Choroid plexus epithelial cell (primary cell): ENCODE data around the gene CEP63.

Experiments used
- DNase-seq: peaks from one replicate; pipeline ENCODE4 v3.0.0-alpha.2; 2010; ENCODE audit warnings: low read depth
- H3K4me3 ChIP-seq: 2 replicates; pipeline ENCODE4 v1.5.1; 2011; ENCODE audit warnings: low read depth, mild to moderate bottlenecking, control low read depth, low read length, moderate library complexity
- CTCF ChIP-seq: conservative IDR thresholded peaks from 2 replicates; pipeline ENCODE4 v1.5.1; 2011; ENCODE audit warnings: low read depth, mild to moderate bottlenecking, control low read depth, inconsistent platforms, low read length, moderate library complexity

The CEP63 gene

DNA sequence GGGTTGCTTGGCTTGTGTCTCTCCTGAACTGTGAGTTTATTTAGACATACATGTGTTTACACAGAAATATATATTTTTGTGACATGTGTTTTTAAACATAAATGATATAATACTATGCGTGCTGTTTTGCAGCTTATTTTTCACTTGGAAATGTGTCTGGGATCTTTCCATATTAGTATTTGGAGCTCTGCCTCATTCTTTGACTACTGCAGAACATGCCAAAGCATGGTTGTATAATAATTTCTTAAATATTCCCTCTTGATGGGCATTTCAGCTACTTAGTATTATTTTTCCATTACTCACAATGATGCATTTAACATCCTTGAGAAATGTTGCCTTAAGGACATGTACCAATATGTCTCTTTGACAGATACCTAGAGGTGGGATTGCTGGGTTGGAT lies 19.5 kb upstream of the CEP63 start:
- no peak for DNase-seq
- no peak for TF ChIP-seq CTCF
- no peak overlapping the region for H3K4me3 ChIP-seq

GRCh38 chr3:134468519-134468918 lies 17.3 kb upstream of the CEP63 start:
- H3K4me3 ChIP-seq, result no peak overlapping the region
- no peak for TF ChIP-seq CTCF
- no peak for DNase-seq

GRCh38 chr3:134471521-134472193 lies 14.2 kb upstream of the CEP63 start:
- peak; percentile 33 for DNase-seq
- TF ChIP-seq CTCF, result no peak
- no peak overlapping the region for H3K4me3 ChIP-seq

DNA sequence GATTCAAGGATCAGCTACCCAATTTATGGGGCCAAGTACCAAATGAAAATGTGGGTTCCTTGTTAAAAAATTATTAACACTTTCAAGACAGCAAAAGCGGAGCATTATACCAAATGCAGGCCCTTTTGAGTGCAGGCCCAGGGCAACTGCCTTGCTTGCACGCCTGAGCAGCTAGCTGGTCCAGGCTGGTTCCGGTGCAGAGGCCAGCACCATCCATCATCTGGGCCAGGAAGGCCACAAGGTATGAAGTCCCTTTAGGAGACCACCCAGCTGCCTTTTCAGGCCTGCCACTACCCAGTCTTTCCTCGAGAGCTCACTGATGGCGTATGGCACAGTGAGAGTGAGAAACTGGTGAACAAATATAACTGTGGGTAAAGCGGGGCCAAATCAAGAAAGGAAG lies 13.0 kb upstream of the CEP63 start:
- no peak overlapping the region for H3K4me3 ChIP-seq
- TF ChIP-seq CTCF, result no peak
- no peak for DNase-seq

DNA sequence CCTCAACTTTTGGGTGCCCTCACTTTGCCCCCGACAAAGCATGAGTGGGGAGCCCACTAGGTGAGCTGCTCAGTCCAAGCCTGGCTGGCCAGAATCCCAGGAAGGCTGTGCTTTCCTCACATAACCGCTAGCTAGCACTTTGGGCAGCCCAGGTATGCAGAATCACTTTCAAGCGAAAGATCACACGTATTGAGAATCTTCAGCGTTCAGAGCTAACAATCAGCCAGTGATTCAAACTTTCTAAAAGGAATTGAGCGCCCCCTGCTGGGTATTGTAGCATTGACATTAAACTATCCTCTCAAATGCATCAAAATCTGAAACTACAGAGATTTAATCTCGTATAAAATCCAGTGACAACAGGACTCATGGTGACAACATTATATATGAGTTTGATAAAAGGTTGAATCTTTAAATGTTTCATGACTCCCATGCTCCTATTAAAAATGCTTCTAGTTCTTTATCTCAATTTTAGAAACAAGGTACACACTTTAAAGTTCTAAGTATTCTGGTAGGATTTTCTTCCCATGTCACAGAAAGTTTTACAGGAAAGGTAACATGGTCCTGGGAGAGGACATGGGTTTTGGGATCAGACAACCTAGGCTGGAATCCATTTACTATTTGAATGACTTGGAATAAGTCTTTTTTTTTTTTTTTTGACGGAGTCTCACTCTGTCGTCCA lies 11.8 kb upstream of the CEP63 start:
- TF ChIP-seq CTCF, result peak; percentile 74
- no peak overlapping the region for H3K4me3 ChIP-seq
- DNase-seq, result peak; percentile 86

GRCh38 chr3:134474956-134475355 lies 10.9 kb upstream of the CEP63 start:
- no peak overlapping the region for H3K4me3 ChIP-seq
- TF ChIP-seq CTCF, result no peak
- DNase-seq, result no peak

- no peak for DNase-seq
- no peak overlapping the region for H3K4me3 ChIP-seq
- no peak for TF ChIP-seq CTCF
These were observed 9.6 kb upstream of the CEP63 start for GRCh38 chr3:134476306-134476705.
